Upper lobe of left lung (tissue), 6 donors: Measurements from ENCODE around the gene HOXA2. TPM values are rescaled to one million over a fixed set of nuclear protein-coding genes. Genes with fewer than 3 reads are reported as not detected.

Source experiments
- ATAC-seq, 2 donors: fragments of 200-7000 bp; cut with Tn5 transposase; one replicate each; pipeline ENCODE4 v1.9.1; 2022; ENCODE audit warnings: mild to moderate bottlenecking in 2 of 2, moderate library complexity in 2 of 2; ENCODE audit not compliant: low FRiP score in 2 of 2
- DNase-seq, 2 donors: peaks; one replicate each; pipeline ENCODE4 v3.0.0-alpha.2; 2019 to 2020
- H3K27ac ChIP-seq, 4 donors: fragments of 200-600 bp; sonication (generic); one replicate each; pipeline ENCODE4 v1.5.1; 2016 to 2019
- H3K27me3 ChIP-seq, 4 donors: fragments of 200-600 bp; sonication (generic); one replicate each; pipeline ENCODE4 v1.5.1; 2017 to 2019
- H3K36me3 ChIP-seq, 4 donors: fragments of 200-600 bp; sonication (generic); one replicate each; pipeline ENCODE4 v1.5.1; 2016 to 2019
- H3K4me1 ChIP-seq, 4 donors: fragments of 200-600 bp; sonication (generic); one replicate each; pipeline ENCODE4 v1.5.1; 2018 to 2019
- H3K4me3 ChIP-seq, 4 donors: fragments of 200-600 bp; sonication (generic); one replicate each; pipeline ENCODE4 v1.5.1; 2017 to 2019; ENCODE audit warnings: mild to moderate bottlenecking in 2 of 4, moderate library complexity in 1 of 4
- H3K9me3 ChIP-seq, 4 donors: fragments of 200-600 bp; sonication (generic); one replicate each; pipeline ENCODE4 v1.5.1; 2018 to 2019
- CTCF ChIP-seq, 6 experiments: fragments of 450-650 bp in 4 of 6; fragments of 200-600 bp in 2 of 6; sonication (generic) in 2 of 6; IDR thresholded peaks; one replicate each; pipeline ENCODE4 v1.5.1; 2016 to 2019; ENCODE audit warnings: antibody characterized with exemption in 6 of 6
- EP300 ChIP-seq, 4 donors: sonication (generic); formaldehyde crosslinking; IDR thresholded peaks; one replicate each; pipeline ENCODE4 v1.5.1; 2017; ENCODE audit warnings: antibody characterized with exemption in 4 of 4, control low read depth in 2 of 4
- POLR2A ChIP-seq, 4 donors: fragments of 450-650 bp; IDR thresholded peaks; one replicate each; pipeline ENCODE4 v1.5.1; 2016 to 2017; ENCODE audit warnings: antibody characterized with exemption in 4 of 4, mild to moderate bottlenecking in 2 of 4
- POLR2AphosphoS5 ChIP-seq, 2 donors: sonication (generic); formaldehyde crosslinking; IDR thresholded peaks; one replicate each; pipeline ENCODE4 v1.5.1; 2017; ENCODE audit warnings: antibody characterized with exemption in 2 of 2
- whole genome bisulfite sequencing, 2 donors: methylation state at CpG; one replicate each; pipeline ENCODE4 v1.1.5; 2017 to 2018; 5-methylcytosine and 5-hydroxymethylcytosine counted together
- total RNA-seq, 6 donors: library from RNA; depleted of rRNA in 4 of 6; stranded (reverse); fragments of >200 nt in 4 of 6; gene quantifications; one replicate each; pipeline versions ENCODE4 v1.1.0 to v1.2.1, GENCODE V29; 2016 to 2021
- donor health status: DM: no; HTN: no; CAD: no; lungs with moderate emphysema.
- donor health status: DM: no; HTN: yes; CAD: no; lungs with severe emphysema.

The HOXA2 gene
- total RNA-seq, 6 donors from 2014 or later: 0.30 to 3.0 (median 0.86) TPM; not detected in 1

- no peak for ATAC-seq
Measured at GRCh38 chr7:27148756-27149641, 46.5 kb upstream of the HOXA2 start.

GRCh38 chr7:27148031-27148755 lies 45.7 kb upstream of the HOXA2 start:
- Histone ChIP-seq H3K9me3 (no peaks in the 10 kb centered on the region), H3K4me3 (peak overlapping the region; percentile 14 to 74 (median 43)), H3K27ac (peak overlapping the region; percentile 84 to 95 (median 88)), H3K36me3 (no peaks in the 10 kb centered on the region), H3K27me3 (peaks cover 0 to 49% (median 31%) of the 10 kb centered on the region in 4 donors), H3K4me1 (peaks cover 25 to 56% (median 35%) of the 10 kb centered on the region in 4 donors)
- WGBS, 2 donors: 14 to 26% methylated on average over 18 to 28 of the region's 28 CpGs
- no peak for DNase-seq
- TF ChIP-seq EP300 (IDR thresholded peaks at IDR 0.05) (no peak), POLR2AphosphoS5 (IDR thresholded peaks at IDR 0.05) (peak in 1 of 2 donors; percentile 79)
- no peak for ATAC-seq

More at GRCh38 chr7:27148756-27149641, 46.5 kb upstream of the HOXA2 start:
- no peaks in the 10 kb centered on the region for H3K9me3 ChIP-seq
- H3K4me1 ChIP-seq: peaks cover 25 to 48% (median 35%) of the 10 kb centered on the region in 4 donors
- 41 to 42% methylated on average over 19 to 30 of the region's 30 CpGs for WGBS, 2 donors
- peaks cover 0 to 53% (median 32%) of the 10 kb centered on the region in 4 donors for H3K27me3 ChIP-seq
- peak overlapping the region in 3 of 4 donors; percentile 24 to 74 (median 62) for H3K4me3 ChIP-seq
- peak in 1 of 2 donors; percentile 68 for DNase-seq
- TF ChIP-seq POLR2A (IDR thresholded peaks at IDR 0.05): no peak
- TF ChIP-seq POLR2AphosphoS5 (IDR thresholded peaks at IDR 0.05): no peak
- no peak for TF ChIP-seq EP300 (IDR thresholded peaks at IDR 0.05)
- TF ChIP-seq CTCF (IDR thresholded peaks at IDR 0.05): no peak
- peak overlapping the region; percentile 84 to 95 (median 88) for H3K27ac ChIP-seq
- H3K36me3 ChIP-seq: no peaks in the 10 kb centered on the region

- no peaks in the 10 kb centered on the region for H3K9me3 ChIP-seq
- H3K27ac ChIP-seq: peak within 1 kb of the TSS; percentile 84 to 95 (median 88)
- WGBS, 2 donors: 20 to 37% methylated on average over 16 to 36 of the region's 63 CpGs
- H3K27me3 ChIP-seq: peaks cover 0 to 46% (median 26%) of the 10 kb centered on the region in 4 donors
- no peak for TF ChIP-seq POLR2A (IDR thresholded peaks at IDR 0.05)
- H3K4me3 ChIP-seq: peak within 1 kb of the TSS; percentile 14 to 74 (median 43)
- DNase-seq: peak in 1 of 2 donors; percentile 91
- no peaks in the 10 kb centered on the region for H3K36me3 ChIP-seq
- ATAC-seq: no peak
- H3K4me1 ChIP-seq: peaks cover 21 to 55% (median 31%) of the 10 kb centered on the region in 4 donors
Measured at GRCh38 chr7:27147199-27148030, 44.9 kb upstream of the HOXA2 start, which contains the start of gene HOXA6. HOXA6 (minus strand) TSS chr7:27147774; CDS start chr7:27147749, 25 bp downstream.

DNA sequence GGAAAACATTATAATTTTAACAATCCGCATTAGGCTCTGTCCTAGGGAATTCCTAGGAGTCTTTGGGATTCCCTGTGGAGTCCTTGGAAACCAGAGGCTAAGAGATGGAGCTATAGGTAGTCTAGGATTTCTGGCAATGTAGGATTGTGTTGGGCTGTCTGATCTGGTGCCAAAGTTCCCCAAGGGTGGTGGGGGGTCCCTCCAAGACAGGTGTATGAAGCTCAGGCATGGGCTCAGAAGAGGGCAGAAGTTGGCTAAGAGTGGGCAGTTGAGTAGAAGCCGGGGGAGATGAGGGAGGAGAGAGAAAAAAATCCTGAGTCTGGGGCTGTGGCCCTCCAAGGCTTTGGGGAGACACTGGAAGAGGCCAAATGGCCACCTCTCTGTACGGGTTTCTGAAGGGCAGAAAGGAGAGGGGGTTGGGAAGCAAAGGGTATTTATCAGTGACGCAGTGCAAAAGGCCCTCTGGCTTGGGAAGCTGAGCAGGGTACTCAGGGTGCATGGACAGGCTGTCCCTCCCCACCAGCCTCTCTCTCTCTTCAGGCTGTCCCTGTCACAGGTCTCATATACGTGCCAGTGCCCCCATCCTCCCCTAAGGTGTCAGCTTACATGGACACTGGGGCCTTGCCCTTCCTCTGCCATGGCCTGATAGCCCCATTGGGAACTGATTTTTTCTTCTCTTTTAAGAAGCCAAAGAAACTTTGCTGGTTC lies 44.2 kb upstream of the HOXA2 start:
- Histone ChIP-seq H3K4me1 (peaks cover 21 to 50% (median 27%) of the 10 kb centered on the region in 4 donors), H3K4me3 (peak overlapping the region in 3 of 4 donors; percentile 24 to 74 (median 62)), H3K27me3 (peaks cover 0 to 40% (median 20%) of the 10 kb centered on the region in 4 donors), H3K9me3 (no peaks in the 10 kb centered on the region), H3K27ac (peak overlapping the region; percentile 84 to 95 (median 88)), H3K36me3 (no peaks in the 10 kb centered on the region)
- no peak for TF ChIP-seq POLR2A (IDR thresholded peaks at IDR 0.05)
- TF ChIP-seq POLR2AphosphoS5 (IDR thresholded peaks at IDR 0.05): no peak
- no peak for TF ChIP-seq CTCF (IDR thresholded peaks at IDR 0.05)
- TF ChIP-seq EP300 (IDR thresholded peaks at IDR 0.05): no peak
- no peak for ATAC-seq
- DNase-seq: no peak
- 52 to 67% methylated on average over 5 of the region's 5 CpGs for WGBS, 2 donors
